GM12878 (cell line): ENCODE results near the gene RAB35.

Experiments used
- ATF7 ChIP-seq: fragments of 450-650 bp; IDR thresholded peaks from 2 replicates; pipeline ENCODE4 v1.6.1; 2016; ENCODE audit warnings: low read depth, mild to moderate bottlenecking
- CHD2 ChIP-seq: IDR thresholded peaks from 2 replicates; pipeline ENCODE4 v1.6.1; 2011; ENCODE audit warnings: low read depth, low read length, improper control_type of control experiment, borderline replicate concordance
- TF ChIP-seq, protein P1 (sequence below), 3 experiments: IDR thresholded peaks in 2 of 3; conservative IDR thresholded peaks in 1 of 3; 2 replicates each; pipeline ENCODE4 v1.5.1; 2011; ENCODE audit warnings: low read depth in 3 of 3, low read length in 3 of 3, mild to moderate bottlenecking in 3 of 3, control low read depth in 2 of 3, moderate library complexity in 2 of 3, inconsistent platforms in 1 of 3, mixed read lengths in 1 of 3; ENCODE audit not compliant: control insufficient read depth in 2 of 3, insufficient read depth in 1 of 3; ENCODE audit errors: extremely low read depth in 1 of 3

DNA sequence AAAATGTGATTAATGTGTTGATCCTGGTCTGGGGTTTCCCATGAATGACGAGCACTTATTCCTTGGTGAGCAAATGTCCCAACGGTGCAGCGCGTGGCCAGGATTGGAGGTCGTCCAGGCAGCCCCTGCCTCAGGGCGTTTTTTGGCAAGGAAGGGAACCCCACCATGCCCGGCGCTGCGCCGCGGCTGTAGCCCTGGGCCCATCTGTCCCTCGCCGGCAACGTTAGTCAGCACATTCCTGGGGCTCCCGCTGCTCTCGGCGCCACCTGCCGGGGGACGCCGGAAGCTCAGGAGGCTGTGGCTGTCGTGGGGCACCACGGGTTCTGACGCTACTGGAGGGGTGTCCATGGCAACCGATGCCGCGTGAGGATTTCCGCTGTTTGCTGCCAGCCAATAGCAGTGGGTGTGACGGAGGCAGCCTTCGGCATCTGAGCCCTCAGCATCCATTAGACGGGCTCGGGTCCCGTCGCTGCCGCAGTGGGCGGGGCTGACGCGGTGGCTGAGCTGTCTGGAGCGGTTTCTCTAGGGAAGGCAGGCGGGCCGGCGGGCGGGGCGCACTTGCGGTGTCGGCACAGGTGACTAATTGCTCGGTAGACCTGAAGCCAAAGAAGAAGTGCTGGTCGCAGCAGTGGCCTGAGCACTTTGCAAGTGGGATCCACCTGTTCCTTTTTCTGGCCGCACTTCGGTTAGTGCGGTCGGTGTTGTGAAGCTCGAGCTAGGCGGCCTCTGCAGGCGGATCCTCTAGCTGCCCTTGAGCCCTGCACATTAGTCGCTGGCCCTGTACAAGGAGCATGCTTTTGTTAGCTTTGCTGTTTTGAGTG, 29.5 kb downstream of the RAB35 start:
- TF ChIP-seq, protein P1, sequence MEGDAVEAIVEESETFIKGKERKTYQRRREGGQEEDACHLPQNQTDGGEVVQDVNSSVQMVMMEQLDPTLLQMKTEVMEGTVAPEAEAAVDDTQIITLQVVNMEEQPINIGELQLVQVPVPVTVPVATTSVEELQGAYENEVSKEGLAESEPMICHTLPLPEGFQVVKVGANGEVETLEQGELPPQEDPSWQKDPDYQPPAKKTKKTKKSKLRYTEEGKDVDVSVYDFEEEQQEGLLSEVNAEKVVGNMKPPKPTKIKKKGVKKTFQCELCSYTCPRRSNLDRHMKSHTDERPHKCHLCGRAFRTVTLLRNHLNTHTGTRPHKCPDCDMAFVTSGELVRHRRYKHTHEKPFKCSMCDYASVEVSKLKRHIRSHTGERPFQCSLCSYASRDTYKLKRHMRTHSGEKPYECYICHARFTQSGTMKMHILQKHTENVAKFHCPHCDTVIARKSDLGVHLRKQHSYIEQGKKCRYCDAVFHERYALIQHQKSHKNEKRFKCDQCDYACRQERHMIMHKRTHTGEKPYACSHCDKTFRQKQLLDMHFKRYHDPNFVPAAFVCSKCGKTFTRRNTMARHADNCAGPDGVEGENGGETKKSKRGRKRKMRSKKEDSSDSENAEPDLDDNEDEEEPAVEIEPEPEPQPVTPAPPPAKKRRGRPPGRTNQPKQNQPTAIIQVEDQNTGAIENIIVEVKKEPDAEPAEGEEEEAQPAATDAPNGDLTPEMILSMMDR (IDR thresholded peaks at IDR 0.05 in 2 of 3, conservative IDR thresholded peaks at IDR 0.05 in 1 of 3; ENCODE audit: control insufficient read depth in 2 of 3, extremely low read depth in 1 of 3, insufficient read depth in 1 of 3, low read depth in 3 of 3, low read length in 3 of 3) = peak; percentile 98
- TF ChIP-seq CHD2 = peak; percentile 84
- peak; percentile 52; the same call in 1 of the 2 replicates for TF ChIP-seq ATF7
